ENCODE results near the gene KLHL8. TPM values are rescaled to one million over a fixed set of nuclear protein-coding genes. Genes with fewer than 3 reads are reported as not detected.

Gene KLHL8
- 1 to 10 TPM; 2.9 to 8.8 (median 5.7) TPM for polyA plus RNA-seq

DNA sequence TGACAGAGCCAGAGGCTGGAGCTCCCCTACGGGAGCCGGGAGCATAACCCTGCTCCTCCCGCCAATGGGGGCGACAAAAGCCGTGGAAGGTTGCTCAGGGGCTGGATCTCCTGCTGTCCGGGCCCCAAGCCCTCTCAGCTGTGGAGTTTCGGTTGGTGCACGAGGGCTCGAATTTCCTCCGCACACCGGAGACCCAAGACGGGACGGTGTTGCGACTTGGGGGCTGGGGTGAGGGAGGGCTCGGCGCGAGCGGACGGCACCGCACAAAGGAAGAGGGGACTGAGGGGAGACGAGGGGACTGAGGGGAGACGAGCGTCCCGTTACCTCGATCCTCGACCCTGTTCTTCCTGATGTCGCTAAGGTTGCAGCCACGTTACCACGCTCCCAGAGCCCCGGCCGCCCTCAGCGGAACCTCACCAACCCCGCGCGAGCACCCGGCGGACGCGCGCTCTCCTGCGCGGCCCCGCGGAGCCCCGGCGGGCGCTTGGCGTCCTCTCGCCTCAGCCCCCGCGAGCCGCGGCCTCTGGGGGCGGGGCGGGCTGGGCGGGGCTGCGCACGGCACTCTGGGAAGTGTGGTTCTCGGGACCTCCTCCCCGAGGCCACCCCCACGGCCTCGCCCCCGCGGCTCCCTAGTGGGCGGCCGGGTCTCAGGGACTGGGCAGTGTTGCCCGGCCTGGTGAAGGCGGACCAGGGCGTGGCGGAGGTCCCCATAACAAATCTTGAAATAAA, at the start of gene KLHL8:
TSS of gene KLHL8 (minus strand) at position 525 of the 729 bp plus-strand sequence. CDS start 25,079 bp downstream, outside the sequence.
- 0% methylated on average over 60 to 70 of the region's 70 CpGs for WGBS, 3 donors
- peak within 1 kb of the TSS; percentile 78 for H3K27ac ChIP-seq (ENCODE audit: low read depth, low read length)

DNA sequence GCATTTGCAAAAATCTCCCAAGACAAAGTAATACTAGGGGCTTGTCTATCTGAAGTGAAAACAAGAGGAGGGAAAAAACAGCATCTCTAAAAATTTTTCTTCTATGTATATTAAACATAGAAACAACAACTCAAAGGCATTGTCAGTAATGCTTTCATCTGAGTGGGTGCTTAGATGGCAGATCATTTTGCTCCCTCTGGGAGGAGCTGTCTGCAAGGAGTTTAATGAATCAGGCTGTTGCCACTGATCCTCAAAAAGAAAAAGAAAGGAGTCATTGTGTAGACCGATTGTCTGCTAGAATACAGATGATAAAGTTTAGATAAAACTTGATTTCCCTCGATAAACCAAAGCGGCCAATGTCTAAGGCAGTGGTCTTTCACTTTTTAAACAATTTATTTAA, 49.7 kb upstream of the KLHL8 start:
- WGBS, 3 donors: 35 to 64% (median 56%) methylated on average over 3 of the region's 3 CpGs
- no peak overlapping the region for H3K27ac ChIP-seq (ENCODE audit: low read depth, low read length)

DNA sequence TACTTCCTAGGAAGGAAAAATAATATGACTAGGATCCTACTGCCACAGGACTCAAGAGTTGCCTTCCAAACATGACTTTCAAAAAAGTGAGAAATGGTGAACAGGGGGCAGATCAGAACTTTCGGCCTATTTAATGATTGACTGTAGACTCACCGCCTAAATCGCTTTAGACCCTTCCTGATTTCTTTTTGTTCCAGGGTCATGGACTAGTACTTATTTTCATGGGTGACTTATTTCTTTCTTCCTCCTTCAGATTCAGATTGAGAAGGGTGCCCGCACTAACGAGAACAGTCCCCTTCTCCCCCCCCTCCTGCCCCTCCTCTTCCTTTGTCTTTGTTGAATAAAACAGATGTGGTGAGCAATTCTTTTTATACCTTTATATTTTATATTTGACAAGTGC, 48.0 kb upstream of the KLHL8 start:
- WGBS, 3 donors: 83 to 91% (median 84%) methylated on average over 5 of the region's 5 CpGs
- no peak overlapping the region for H3K27ac ChIP-seq (ENCODE audit: low read depth, low read length)

DNA sequence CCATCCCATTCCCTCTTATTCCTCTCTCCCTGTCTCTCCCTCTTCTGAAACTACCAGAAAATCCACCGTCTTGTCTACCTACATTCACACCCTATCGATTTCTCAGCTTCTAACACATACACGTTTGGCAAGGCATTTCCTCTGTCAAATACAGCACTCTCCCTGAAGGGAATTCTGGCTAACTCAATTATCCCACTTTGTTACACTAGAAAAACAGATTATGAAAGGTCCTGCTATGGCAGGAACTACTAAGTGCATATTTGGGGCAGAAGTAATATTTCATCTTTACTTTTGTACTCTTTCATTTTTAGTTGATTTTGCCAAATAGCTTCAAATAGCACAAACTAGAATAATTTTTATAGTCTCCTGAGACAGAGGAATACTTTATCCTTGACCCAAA, 46.6 kb upstream of the KLHL8 start:
- WGBS, 3 donors: 47 to 66% (median 62%) methylated on average over 3 of the region's 3 CpGs
- no peak overlapping the region for H3K27ac ChIP-seq (ENCODE audit: low read depth, low read length)

DNA sequence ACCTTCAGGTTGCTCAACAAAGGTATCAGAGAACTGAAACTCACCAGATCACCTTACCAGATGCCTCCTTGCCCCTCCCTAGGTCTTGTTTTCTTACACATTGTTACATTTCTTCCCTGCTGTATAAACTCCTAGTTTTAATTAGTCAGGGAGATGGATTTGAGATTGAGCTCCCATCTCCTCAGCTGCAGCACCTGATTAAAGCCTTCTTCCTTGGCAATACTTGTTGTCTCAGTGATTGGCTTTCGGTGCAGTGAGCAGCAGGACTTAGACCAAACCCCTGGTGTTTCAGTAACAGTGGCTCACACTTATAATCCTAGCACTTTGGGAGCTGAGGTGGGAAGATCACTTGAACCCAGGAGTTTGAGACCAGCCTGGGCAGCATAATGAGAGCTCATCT, 42.5 kb upstream of the KLHL8 start:
- no peak overlapping the region for H3K27ac ChIP-seq (ENCODE audit: low read depth, low read length)
- WGBS, 3 donors: 88 to 98% (median 91%) methylated on average over 1 of the region's 1 CpG

DNA sequence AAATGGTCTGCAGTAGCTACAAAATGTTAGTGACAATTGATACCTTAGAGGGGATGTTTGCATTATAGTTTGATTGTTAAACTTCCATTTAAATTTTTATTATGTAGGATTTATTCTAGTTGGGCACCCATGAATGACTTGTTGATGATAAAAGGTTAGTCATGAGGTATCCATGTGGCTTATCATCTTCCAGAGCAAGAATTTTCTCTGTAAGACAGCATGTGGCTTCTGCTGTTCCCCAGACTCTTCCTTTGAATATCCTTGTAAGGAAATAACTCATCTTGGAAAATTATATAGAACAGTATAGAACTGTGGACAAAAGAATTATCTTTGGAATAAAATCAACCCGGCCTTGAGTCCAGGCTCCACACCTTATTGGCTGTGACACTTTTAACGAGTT, 40.1 kb upstream of the KLHL8 start:
- H3K27ac ChIP-seq (ENCODE audit: low read depth, low read length): no peak overlapping the region
- 93 to 96% (median 95%) methylated on average over 2 of the region's 2 CpGs for WGBS, 3 donors

DNA sequence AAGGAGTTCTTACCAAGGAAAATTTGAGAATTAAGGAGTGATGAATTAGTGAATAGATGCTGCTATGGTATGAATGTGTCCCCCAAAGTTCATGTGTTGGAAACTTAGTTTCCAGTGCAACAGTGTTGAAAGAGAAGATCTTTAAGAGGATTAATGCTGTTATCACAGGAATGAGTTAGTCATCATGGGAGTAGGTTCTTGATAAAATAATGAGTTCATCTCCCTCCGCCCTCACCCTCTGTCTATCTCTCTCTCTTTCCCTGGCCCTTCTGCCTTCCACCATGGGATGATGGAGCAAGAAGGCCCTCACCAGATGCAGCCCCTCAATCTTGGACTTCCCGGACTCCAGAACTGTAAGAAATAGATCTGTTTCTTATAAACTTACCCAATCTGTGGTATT, 38.3 kb upstream of the KLHL8 start:
- H3K27ac ChIP-seq (ENCODE audit: low read depth, low read length): no peak overlapping the region
- 90 to 95% (median 91%) methylated on average over 2 of the region's 2 CpGs for WGBS, 3 donors

DNA sequence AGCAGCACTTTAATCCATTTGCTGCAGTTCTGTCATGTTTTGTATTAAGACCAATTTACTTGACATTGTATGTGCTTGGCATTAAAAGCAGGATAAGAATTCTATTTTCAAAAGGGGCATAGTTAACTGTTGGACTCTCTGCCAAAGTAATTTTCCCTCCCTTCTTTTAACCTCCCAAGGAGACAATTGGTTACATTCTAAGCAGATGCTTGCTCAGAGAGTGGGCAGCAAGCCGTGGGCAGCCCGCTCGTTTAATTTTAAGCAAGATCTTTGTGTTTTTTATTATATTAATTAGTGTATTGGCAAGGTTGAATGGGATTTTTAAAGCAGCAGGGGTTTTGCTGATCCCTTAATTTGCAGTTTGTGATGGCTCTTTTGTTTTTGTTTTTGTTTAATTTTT, 37.1 kb upstream of the KLHL8 start:
- WGBS, 3 donors: 42 to 77% (median 61%) methylated on average over 3 of the region's 3 CpGs
- H3K27ac ChIP-seq (ENCODE audit: low read depth, low read length): no peak overlapping the region

DNA sequence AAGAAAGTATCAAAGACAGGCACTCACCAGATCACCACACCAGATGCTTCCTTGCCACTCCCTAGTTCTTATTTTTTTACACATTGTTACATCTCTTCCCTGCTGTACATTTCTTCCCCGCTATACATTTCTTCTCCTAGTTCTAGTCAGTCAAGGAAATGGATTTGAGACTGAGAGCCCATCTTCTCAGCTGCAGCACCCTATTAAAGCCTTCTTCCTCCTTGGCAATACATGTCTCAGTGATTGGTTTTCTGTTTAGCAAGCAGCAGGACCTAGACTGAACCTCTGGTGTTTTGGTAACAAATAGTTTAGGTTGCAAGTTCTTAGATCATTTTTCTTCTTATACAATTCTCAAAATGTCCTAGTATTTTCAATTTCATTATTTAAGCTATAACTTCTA, 35.3 kb upstream of the KLHL8 start:
- WGBS, 3 donors: 96 to 97% (median 97%) methylated on average over 1 of the region's 1 CpG
- no peak overlapping the region for H3K27ac ChIP-seq (ENCODE audit: low read depth, low read length)

DNA sequence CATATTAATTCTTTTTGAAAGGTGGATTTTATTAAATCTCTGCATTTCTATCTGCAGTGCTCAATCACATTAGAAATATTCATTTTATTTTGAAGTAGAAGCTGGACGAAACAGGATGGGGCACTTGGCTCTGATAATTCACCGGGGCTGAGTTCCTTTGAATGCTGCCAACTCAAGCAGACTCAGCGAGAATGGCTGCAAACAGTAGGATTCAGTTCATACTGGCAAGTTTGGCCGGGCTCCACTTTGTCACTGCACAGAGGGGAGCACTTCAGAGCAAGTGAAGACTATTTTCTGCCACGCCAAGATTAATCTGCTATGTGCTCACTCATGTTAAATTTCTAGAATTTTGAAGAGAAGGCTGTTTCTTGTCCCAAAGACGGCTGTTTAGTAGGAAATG, 30.7 kb upstream of the KLHL8 start:
- H3K27ac ChIP-seq (ENCODE audit: low read depth, low read length): no peak overlapping the region
- 43 to 60% (median 50%) methylated on average over 6 of the region's 6 CpGs for WGBS, 3 donors

DNA sequence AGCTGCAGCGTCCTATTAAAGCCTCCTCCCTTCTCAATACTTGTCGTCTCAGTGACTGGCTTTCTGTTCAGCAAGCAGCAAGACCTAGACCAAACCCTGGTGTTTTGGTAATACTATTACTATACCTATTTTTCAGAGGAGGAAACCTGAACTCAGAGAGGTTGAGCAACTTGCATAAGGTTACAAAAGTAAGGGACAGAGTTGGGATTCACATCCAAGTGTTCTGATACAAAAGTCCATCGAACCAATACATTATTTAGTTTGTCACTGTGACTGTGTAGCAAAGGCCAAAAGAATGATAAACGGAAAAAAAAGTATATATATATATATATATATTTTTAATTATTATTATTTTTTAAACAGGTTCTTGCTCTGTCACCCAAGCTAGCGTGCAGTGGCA, 29.9 kb upstream of the KLHL8 start:
- no peak overlapping the region for H3K27ac ChIP-seq (ENCODE audit: low read depth, low read length)

DNA sequence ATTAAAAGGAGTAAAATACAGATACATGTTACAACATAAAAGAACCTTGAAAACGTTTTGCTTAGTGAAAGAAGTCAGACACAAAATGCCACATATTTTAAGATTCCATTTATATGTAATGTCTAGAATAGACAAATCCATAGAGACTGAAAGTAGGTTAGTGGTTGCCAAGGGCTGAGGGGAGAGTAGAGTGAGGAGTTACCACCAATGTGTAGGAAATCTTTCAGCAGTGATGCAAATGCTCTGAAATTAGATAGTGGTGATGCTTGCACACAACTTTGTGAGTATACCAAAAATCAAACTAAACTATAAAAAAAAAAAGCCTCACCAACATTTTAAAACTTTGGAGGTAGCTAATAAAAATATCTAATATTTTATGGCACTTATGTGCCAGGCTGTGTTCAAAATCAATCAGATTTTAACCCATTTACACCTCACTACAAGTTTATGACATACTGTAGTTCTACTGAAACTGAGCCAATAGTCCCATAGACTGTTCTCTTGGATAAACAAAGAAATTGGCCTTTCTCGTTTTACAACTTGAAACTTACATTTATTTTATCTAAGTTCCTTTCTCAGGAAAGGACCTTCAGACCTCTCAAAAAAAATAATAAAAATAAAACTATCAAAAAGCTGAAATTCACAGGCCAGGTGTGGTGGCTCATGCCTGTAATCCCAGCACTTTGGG, 29.1 kb upstream of the KLHL8 start:
- 36 to 65% (median 62%) methylated on average over 2 of the region's 2 CpGs for WGBS, 3 donors
- H3K27ac ChIP-seq (ENCODE audit: low read depth, low read length): no peak overlapping the region

More for the DNA sequence above, 29.9 kb upstream of the KLHL8 start:
- 85 to 91% (median 88%) methylated on average over 5 of the region's 5 CpGs for WGBS, 3 donors

DNA sequence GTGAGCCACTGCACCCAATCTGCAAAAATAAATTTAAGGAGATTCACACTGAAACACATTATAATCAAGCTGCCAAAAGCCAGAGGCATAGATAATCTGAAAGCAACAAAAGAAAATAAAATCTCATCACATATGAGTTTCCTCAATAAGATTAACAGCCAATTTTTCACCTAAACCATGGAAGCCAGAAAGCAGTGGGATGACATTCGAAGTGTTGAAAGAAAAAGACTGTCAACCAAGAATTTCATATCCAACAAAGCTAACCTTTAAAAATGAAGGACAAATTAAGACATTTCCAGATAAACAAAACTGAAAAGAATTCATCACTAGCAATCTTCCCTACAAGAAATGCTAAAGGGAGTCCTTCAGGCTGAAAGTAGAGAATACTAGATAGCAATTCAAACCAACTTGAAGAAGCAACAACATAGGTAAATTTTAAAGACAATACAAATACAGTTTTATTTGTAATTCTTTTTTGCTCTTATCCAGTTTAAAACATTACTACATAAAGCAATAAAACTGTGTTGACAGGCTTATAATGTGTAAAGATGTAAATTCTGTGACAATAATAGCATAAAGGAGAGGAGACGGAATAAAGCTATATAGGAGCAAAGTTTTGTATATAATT, 23.1 kb upstream of the KLHL8 start:
- H3K27ac ChIP-seq (ENCODE audit: low read depth, low read length): no peak overlapping the region
- WGBS, 3 donors: 94 to 97% (median 95%) methylated on average over 2 of the region's 2 CpGs

DNA sequence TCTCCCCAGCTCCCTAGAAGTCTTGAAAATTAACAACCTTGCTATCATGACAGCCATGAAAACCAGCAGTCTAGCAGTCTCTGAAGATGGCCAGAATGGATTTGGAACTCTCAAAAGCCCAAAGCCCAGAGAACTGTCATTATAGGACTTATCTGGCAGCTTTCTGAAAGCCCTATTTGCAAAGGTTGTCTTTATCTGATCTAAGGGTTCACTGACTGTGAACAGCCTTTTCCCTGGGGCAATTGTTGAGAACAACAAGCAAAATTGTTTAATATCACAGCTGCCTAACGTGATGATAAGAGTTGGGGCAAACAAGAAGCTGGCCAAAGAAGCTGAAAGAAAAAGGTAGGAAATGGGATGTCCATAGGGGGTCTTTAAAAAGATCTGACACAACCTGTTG, 20.9 kb upstream of the KLHL8 start:
- H3K27ac ChIP-seq (ENCODE audit: low read depth, low read length): no peak overlapping the region
- WGBS, 3 donors: 19 to 93% (median 62%) methylated on average over 1 of the region's 1 CpG

DNA sequence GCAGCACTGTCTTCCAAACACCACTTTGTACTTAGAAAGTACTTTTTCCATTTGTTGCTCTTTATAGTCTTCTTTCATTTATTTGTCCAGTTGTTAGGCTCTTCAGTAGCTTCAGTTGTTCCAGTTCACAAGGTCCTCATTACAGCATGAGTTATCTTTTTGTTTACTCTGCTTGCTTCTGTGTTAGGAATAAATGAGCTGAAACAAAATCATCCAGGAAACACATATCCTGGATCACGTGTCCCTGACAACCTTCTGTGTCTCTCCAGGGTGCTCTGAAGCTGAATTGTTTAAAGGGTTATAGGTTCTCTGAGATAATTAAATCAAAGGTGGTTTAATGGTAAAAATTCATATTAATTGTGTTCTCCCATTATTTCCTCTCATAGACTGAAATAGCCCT, 19.9 kb upstream of the KLHL8 start:
- H3K27ac ChIP-seq (ENCODE audit: low read depth, low read length): no peak overlapping the region
- 21 to 26% (median 22%) methylated on average over 1 of the region's 1 CpG for WGBS, 3 donors

DNA sequence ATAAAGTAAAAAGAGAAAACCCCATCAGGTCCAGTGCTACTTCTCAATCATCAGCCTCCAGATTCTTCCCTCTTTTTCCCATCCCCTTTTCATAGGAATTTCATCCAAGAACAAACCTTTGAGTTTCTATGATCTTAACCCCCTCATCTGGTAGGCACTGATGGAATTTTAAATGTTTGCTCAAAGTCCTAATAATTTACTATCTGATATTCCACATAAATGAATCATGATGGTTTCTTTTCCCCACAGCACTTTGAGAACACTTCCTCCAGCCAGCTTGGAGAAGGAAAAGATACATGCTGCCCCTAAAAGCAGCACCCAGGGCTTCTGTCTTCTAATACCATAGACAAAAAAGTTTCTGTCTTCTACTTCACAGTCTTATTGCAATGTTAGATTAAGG, 19.4 kb upstream of the KLHL8 start:
- H3K27ac ChIP-seq (ENCODE audit: low read depth, low read length): no peak overlapping the region

DNA sequence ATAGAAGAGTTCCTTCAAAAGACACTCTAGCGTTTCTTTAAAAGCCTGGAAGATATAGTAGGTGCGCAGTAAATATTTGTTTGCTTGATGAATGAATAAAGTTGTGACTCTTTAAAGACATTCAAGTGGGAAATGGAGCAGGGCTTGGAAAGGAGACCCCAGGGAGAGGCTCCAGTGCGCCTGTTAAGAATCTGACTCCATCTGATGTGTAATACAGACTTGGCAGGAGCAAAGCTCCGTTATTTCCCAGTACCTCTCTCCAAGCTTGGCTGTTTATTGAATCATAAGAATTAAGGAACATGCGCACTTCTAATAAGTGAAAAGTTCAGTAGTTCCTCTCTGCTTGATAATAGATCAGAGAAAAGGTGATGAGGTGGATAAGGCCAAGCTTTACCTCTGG, 18.8 kb upstream of the KLHL8 start:
- 77 to 85% (median 79%) methylated on average over 5 of the region's 5 CpGs for WGBS, 3 donors
- H3K27ac ChIP-seq (ENCODE audit: low read depth, low read length): no peak overlapping the region

DNA sequence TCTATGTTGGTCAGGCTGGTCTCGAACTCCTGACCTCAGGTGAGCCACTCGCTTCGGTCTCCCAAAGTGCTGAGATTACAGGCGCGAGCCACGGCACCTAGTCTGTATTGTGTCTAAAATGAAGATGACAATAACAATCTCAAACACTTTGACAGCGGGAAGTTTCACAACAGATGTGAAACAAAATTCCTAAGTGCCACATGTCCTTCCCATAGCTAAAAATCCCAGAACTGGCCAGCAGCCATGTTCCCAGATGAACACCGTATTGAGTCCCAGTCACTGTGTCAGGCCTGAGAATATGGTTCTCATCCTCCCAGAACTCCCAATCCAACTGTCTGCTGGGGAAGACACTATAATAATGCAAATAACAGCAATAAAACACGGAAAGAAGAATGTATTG, 16.4 kb upstream of the KLHL8 start:
- H3K27ac ChIP-seq (ENCODE audit: low read depth, low read length): no peak overlapping the region
- 86 to 91% (median 89%) methylated on average over 9 of the region's 9 CpGs for WGBS, 3 donors

DNA sequence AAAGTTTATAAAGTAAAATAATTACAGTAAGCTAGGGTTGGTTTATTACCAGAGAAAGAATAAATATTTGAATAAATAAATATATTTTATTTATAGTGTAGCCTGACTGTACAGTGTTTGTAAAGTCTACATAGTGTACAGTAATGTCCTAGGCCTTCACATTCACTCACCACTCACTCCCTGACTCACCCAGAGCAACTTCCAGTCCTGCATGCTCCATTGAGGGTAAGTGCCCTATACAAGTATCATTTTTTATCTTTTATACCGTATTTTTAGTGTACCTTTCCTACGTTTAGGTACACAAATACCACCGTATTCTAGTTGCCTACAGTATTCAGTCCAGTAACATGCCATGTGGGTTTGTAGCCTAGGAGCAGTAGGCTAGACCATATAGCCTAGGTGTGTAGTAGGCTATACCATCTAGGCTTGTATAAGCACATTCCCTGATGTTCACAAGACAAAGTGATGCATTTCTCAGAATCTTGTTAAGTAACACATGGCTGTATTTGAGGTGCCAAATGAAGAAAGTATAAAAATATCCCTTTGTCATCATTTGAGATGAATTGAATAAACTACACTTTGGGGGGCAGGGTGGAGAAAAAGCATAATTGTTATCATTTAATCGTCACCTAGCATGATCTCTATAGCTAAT, 14.7 kb upstream of the KLHL8 start:
- WGBS, 3 donors: 46 to 64% (median 61%) methylated on average over 4 of the region's 4 CpGs
- H3K27ac ChIP-seq (ENCODE audit: low read depth, low read length): no peak overlapping the region
